Endothelial cell (in vitro differentiated cells): ENCODE measurements around the gene POLR3C. TPM values are rescaled to one million over a fixed set of nuclear protein-coding genes. Genes with fewer than 3 reads are reported as not detected.
"Not testable (repeated sequence)": the region's sequence is repeated elsewhere in the genome, so short reads cannot be mapped to it uniquely, and the experiment has no call there.

ENCODE experiments used
- DNase-seq: peaks from one replicate; pipeline ENCODE4 v3.0.0; 2021; ENCODE audit warnings: low spot score
- H3K27ac Mint-ChIP-seq: one replicate; pipeline ENCODE4 v1.8.0; 2021; ENCODE audit warnings: mixed read lengths, inconsistent platforms; ENCODE audit not compliant: unreplicated experiment
- H3K27me3 Mint-ChIP-seq: one replicate; pipeline ENCODE4 v1.8.0; 2021; ENCODE audit warnings: mild to moderate bottlenecking, moderate library complexity, mixed read lengths, inconsistent platforms; ENCODE audit not compliant: unreplicated experiment
- H3K36me3 Mint-ChIP-seq: one replicate; pipeline ENCODE4 v1.8.0; 2021; ENCODE audit warnings: mild to moderate bottlenecking, low read depth, mixed read lengths, inconsistent platforms; ENCODE audit not compliant: unreplicated experiment
- H3K4me1 Mint-ChIP-seq: one replicate; pipeline ENCODE4 v1.8.0; 2021; ENCODE audit warnings: mild to moderate bottlenecking, mixed read lengths, inconsistent platforms; ENCODE audit not compliant: unreplicated experiment
- H3K4me3 Mint-ChIP-seq: one replicate; pipeline ENCODE4 v1.8.0; 2021; ENCODE audit warnings: mild to moderate bottlenecking, mixed read lengths, inconsistent platforms; ENCODE audit not compliant: unreplicated experiment
- H3K9me3 Mint-ChIP-seq: one replicate; pipeline ENCODE4 v1.8.0; 2021; ENCODE audit warnings: mixed read lengths, inconsistent platforms; ENCODE audit not compliant: unreplicated experiment
- total RNA-seq: library from RNA; stranded (reverse); fragmentation: NEBNext Ultra II Directional; extraction: Animal tissue kit (Norgen Biotek cat#: 25700); gene quantifications from one replicate; pipeline ENCODE4 v1.2.1, GENCODE V29; 2021; ENCODE audit not compliant: unreplicated experiment
- TF ChIP-seq, protein P1 (sequence below): fragments of 200-600 bp; sonication (generic); IDR thresholded peaks from one replicate; pipeline ENCODE4 v1.5.0; 2021; ENCODE audit warnings: antibody characterized with exemption; ENCODE audit not compliant: unreplicated experiment

POLR3C gene
- total RNA-seq, 1 donor from 2014 or later = 28.4 TPM

DNA sequence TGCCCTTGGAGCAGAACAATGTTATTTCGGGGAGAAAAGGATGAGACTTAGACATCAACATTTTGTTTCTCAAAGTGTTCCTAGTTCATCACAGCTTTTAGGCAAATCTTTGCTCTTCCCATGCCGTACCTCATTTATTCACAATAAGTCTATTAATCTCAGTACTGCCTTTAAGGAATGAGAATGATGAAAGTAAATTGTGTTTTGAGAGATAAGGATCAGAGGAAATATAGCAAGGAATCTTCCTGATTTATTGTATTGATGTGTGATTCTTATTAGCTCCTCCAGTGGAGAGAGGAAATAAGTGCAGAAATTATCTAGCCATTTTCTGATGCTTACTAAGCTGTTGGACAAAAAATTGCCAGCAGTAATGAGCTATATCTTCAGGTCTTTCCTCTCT, 2.0 kb downstream of the POLR3C start:
- Mint-ChIP-seq H3K36me3 (peaks cover 33% of the 10 kb centered on the region), H3K4me1 (peaks cover 5% of the 10 kb centered on the region), H3K27ac (no peak overlapping the region), H3K9me3 (no peaks in the 10 kb centered on the region), H3K27me3 (peaks cover 2% of the 10 kb centered on the region), H3K4me3 (no peak overlapping the region)
- TF ChIP-seq, protein P1, sequence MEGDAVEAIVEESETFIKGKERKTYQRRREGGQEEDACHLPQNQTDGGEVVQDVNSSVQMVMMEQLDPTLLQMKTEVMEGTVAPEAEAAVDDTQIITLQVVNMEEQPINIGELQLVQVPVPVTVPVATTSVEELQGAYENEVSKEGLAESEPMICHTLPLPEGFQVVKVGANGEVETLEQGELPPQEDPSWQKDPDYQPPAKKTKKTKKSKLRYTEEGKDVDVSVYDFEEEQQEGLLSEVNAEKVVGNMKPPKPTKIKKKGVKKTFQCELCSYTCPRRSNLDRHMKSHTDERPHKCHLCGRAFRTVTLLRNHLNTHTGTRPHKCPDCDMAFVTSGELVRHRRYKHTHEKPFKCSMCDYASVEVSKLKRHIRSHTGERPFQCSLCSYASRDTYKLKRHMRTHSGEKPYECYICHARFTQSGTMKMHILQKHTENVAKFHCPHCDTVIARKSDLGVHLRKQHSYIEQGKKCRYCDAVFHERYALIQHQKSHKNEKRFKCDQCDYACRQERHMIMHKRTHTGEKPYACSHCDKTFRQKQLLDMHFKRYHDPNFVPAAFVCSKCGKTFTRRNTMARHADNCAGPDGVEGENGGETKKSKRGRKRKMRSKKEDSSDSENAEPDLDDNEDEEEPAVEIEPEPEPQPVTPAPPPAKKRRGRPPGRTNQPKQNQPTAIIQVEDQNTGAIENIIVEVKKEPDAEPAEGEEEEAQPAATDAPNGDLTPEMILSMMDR = no peak
- DNase-seq = no peak

DNA sequence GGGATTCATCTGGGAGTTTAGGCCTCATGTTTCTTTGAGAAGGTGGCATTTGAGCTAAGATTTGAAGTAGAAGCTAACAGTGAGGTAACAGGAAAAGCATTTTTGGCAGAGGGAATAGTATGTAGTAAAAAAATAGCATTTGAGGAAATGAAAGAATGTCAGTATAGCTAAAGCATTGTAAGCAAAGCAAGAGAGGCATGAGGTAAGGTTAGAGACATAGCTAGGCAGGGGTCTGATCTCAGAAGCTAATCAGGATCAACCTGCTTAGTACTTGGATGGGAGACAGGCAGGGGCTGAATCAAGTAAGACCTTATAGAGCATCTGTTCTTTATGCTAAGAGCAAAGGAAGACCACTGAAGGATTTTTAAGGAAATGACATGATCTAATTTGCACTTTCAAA, 4.0 kb downstream of the POLR3C start:
- Mint-ChIP-seq H3K4me1 (peaks cover 5% of the 10 kb centered on the region), H3K27me3 (peaks cover 2% of the 10 kb centered on the region), H3K36me3 (peaks cover 39% of the 10 kb centered on the region), H3K9me3 (no peaks in the 10 kb centered on the region), H3K27ac (no peak overlapping the region), H3K4me3 (peak overlapping the region; percentile 39)
- TF ChIP-seq, protein P1 = no peak
- no peak for DNase-seq

DNA sequence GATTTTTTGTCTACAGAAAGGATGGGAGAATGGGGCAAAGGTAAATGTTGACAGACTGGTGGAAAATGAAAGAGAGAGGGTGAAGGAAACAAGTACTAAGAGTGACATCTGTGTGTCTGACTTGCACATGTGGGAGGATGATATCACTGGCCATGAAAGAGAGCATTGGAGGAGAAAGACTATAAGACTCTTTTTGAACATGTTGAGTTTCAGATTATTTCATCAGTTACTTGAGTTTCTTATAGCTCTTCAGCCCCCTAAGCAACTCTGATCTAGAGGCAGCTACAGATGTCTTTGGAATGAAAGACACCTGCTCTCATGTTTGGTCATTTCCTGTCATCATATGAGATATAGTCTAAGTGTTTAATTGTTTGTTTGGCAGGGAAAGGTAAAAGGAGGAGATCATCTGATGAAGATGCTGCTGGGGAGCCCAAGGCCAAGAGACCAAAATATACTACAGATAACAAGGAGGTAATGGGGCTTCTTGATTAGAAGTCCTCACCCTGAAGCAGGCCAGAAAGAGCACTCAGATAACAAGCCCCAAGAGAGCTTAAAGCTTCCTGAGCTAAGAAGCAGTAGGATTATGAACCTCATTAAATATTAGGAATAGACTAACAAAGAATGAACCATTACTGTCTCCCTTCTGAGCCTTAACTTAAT, 4.5 kb downstream of the POLR3C start:
- H3K36me3 Mint-ChIP-seq = peaks cover 43% of the 10 kb centered on the region
- no peaks in the 10 kb centered on the region for H3K9me3 Mint-ChIP-seq
- H3K27ac Mint-ChIP-seq = no peak overlapping the region
- H3K4me1 Mint-ChIP-seq = peaks cover 5% of the 10 kb centered on the region
- no peak for DNase-seq
- TF ChIP-seq, protein P1 = no peak
- no peaks in the 10 kb centered on the region for H3K27me3 Mint-ChIP-seq
- peak overlapping the region; percentile 19 for H3K4me3 Mint-ChIP-seq

DNA sequence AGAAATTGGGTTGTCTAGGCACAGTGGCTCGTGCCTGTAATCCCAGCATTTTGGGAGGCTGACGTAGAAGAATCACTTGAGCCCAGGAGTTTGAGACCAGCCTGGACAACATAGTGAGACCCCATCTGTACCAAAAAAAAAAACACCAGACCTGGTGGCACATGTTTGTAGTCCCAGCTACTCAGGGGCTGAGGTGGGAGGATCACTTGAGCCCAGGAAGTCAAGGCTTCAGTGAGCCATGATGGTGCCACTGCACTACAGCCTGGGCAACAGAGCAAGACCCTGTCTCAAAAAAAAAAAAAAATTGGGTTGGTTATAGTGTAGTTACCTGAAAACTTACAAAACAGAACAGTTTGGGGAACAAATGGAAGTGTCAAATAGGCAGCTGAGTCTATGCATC, 6.8 kb downstream of the POLR3C start:
- H3K36me3 Mint-ChIP-seq = peaks cover 49% of the 10 kb centered on the region
- not testable (repeated sequence) for H3K4me3 Mint-ChIP-seq, H3K27me3 Mint-ChIP-seq

DNA sequence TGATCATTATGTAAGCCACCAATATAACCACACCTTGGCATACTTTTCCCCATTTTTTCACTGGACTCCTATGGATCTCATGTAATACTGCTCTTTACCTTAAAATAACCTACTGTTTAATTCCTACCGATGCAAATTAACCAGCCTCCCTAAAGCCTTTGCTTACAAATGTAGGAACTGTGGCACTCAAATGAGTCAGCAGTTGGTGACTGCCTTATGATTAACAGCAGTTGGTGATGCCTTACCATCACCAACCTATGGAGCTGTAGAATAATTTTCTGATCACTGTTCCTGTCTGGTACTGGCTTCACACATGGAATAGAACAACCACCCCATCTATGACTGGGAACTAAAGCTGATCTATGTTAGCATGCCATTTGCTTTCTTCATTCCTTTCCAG, 13.7 kb downstream of the POLR3C start:
- Mint-ChIP-seq H3K36me3 (peaks cover 34% of the 10 kb centered on the region), H3K27ac (no peak overlapping the region), H3K9me3 (no peaks in the 10 kb centered on the region), H3K4me1 (no peaks in the 10 kb centered on the region), H3K4me3 (no peak overlapping the region), H3K27me3 (no peaks in the 10 kb centered on the region)
- DNase-seq = no peak
- TF ChIP-seq, protein P1 = no peak

More for the DNA sequence above, 6.8 kb downstream of the POLR3C start:
- not testable (repeated sequence) for H3K4me1 Mint-ChIP-seq, H3K9me3 Mint-ChIP-seq, DNase-seq, H3K27ac Mint-ChIP-seq
